Measurements from ENCODE around the gene KCNG2.

- TF ChIP-seq, protein P1, sequence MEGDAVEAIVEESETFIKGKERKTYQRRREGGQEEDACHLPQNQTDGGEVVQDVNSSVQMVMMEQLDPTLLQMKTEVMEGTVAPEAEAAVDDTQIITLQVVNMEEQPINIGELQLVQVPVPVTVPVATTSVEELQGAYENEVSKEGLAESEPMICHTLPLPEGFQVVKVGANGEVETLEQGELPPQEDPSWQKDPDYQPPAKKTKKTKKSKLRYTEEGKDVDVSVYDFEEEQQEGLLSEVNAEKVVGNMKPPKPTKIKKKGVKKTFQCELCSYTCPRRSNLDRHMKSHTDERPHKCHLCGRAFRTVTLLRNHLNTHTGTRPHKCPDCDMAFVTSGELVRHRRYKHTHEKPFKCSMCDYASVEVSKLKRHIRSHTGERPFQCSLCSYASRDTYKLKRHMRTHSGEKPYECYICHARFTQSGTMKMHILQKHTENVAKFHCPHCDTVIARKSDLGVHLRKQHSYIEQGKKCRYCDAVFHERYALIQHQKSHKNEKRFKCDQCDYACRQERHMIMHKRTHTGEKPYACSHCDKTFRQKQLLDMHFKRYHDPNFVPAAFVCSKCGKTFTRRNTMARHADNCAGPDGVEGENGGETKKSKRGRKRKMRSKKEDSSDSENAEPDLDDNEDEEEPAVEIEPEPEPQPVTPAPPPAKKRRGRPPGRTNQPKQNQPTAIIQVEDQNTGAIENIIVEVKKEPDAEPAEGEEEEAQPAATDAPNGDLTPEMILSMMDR (IDR thresholded peaks at IDR 0.05) = no peak
- no peak for TF ChIP-seq POLR2A (IDR thresholded peaks at IDR 0.05)
Measured at GRCh38 chr18:79900610-79901570, 103.2 kb downstream of the KCNG2 start.

Measured in body of pancreas (tissue), 4 donors.